BE2C (cell line): Measurements from ENCODE around the gene LAPTM5.

ENCODE experiments used
- DNase-seq: peaks from one replicate; pipeline ENCODE4 v3.0.0-alpha.2; 2020
- H3K27me3 ChIP-seq: fragments of 250-450 bp; sonication (Bioruptor Pico); 2 replicates; pipeline ENCODE4 v1.5.1; 2020; ENCODE audit warnings: mild to moderate bottlenecking
- H3K36me3 ChIP-seq: fragments of 250-450 bp; sonication (Bioruptor Pico); 2 replicates; pipeline ENCODE4 v1.5.1; 2020; ENCODE audit warnings: mild to moderate bottlenecking
- H3K4me1 ChIP-seq: fragments of 250-450 bp; sonication (Bioruptor Pico); 2 replicates; pipeline ENCODE4 v1.5.1; 2020
- H3K4me3 ChIP-seq: 2 replicates; pipeline ENCODE4 v1.5.1; 2011; ENCODE audit warnings: low read depth, low read length
- H3K9me3 ChIP-seq: fragments of 250-450 bp; sonication (Bioruptor Pico); 2 replicates; pipeline ENCODE4 v1.5.1; 2020
- TF ChIP-seq, protein P1 (sequence below): IDR thresholded peaks from 2 replicates; pipeline ENCODE4 v1.5.1; 2012; ENCODE audit warnings: mild to moderate bottlenecking, low read depth, low read length

Gene LAPTM5

DNA sequence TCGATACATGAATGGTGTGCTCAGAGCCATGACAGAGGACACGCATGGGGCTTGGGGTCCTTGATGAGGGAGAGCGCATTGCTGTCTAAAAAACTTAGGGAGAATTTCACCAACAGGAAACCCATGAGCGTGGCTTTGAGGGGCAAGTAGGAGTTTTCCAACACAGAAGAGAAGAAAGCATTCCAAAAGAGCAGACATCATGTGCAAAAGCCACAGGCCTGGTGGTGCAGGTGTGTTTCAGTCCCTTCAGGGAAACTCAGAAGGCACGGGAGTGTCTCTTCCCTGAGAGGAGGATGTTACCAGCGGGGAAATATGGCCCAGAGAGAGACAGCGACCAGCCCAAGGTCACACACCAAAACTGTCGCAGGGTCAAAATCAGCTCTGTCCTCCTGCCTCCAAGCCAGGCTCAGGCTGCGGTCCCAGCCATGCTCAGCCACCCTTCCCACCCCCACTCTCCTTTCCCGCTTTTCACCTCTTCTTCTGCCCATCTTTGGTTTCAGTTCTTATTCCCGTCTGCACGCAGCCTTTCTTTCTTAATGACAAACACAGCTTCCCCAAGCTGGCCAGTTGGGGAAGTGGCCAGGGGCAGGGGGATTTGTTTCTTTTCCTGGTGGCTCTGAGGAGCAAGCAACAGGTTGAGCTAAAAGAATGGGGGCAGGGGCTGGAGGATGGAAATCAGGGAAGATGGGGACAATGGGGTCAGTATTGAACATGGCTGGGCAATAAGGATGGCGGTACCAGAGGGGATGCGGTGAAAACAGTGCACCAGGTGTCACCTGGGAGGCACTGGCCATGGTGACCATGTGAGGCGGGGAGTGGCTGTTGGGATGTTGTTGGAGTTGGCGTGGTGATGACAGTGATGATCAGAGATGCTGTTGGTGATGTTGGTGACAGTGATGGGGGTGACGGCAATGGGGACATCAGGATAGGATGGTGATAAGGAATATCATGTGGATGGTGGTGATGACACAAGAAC is 10.3 kb downstream of the LAPTM5 start:
- no peak for DNase-seq
- TF ChIP-seq, protein P1, sequence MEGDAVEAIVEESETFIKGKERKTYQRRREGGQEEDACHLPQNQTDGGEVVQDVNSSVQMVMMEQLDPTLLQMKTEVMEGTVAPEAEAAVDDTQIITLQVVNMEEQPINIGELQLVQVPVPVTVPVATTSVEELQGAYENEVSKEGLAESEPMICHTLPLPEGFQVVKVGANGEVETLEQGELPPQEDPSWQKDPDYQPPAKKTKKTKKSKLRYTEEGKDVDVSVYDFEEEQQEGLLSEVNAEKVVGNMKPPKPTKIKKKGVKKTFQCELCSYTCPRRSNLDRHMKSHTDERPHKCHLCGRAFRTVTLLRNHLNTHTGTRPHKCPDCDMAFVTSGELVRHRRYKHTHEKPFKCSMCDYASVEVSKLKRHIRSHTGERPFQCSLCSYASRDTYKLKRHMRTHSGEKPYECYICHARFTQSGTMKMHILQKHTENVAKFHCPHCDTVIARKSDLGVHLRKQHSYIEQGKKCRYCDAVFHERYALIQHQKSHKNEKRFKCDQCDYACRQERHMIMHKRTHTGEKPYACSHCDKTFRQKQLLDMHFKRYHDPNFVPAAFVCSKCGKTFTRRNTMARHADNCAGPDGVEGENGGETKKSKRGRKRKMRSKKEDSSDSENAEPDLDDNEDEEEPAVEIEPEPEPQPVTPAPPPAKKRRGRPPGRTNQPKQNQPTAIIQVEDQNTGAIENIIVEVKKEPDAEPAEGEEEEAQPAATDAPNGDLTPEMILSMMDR = no peak
- no peaks in the 10 kb centered on the region for H3K9me3 ChIP-seq
- no peak overlapping the region for H3K4me3 ChIP-seq
- no peaks in the 10 kb centered on the region for H3K36me3 ChIP-seq
- no peaks in the 10 kb centered on the region for H3K27me3 ChIP-seq
- no peaks in the 10 kb centered on the region for H3K4me1 ChIP-seq

DNA sequence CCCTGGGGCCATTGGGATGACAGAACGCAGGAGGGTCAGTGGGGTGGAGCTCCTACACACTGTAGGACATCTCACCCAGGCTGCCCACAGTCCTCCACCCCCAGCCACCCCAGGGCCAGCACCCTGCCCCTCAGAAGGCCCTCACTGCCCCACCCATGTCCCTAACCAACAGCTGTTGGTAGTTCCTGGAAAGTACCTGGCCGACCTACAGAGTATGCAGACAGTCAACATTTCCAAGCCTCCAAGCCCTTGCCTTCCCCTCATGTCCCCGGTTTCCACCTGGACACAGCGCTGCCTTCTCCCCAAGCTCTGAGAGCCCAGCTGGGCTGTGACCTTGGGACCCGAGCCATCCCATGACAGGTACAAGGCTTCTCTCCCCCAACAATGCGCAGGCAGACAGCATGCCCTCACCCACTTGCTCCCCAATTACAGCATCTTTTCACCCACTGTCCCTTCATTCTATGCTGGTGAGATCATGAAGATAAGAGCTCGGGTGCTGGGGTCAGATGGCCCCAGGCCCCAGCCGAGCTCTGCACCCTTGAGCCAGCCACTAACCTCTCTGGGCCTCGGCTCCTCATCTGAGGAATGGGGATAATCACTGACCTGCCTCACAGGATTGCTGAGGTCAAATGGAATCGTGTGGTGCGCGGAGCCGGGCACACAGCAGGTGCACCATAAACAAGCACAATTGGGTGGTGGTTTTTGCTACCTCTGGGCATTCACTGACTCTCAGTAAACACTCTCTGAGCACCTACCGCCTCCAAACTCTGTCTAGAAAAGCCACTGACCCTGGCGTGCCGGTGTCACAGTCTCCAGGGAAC is 11.2 kb downstream of the LAPTM5 start:
- TF ChIP-seq, protein P1 = no peak
- H3K36me3 ChIP-seq = no peaks in the 10 kb centered on the region
- H3K4me1 ChIP-seq = no peaks in the 10 kb centered on the region
- no peaks in the 10 kb centered on the region for H3K27me3 ChIP-seq
- no peak overlapping the region for H3K4me3 ChIP-seq
- H3K9me3 ChIP-seq = no peaks in the 10 kb centered on the region
- no peak for DNase-seq

DNA sequence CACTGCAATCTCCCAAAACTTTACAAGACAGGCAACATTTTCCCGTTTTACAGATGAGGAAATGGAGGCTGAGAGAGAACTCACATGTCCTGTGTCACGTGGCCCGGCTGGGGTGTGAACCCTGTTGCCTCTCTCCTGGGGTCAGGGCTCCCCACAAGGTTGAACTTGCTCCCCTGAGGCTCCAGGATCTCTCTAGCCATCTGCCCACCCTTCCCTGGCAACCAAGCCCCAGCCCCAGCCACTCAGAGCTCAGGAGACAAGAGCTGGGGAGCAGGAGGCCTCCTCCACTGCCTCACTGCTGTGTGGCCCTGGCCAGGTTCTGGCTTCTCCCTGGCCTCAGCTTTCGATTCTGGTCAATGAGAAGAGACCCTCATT is 11.8 kb downstream of the LAPTM5 start:
- Histone ChIP-seq H3K4me3 (no peak overlapping the region), H3K9me3 (no peaks in the 10 kb centered on the region), H3K27me3 (no peaks in the 10 kb centered on the region), H3K4me1 (no peaks in the 10 kb centered on the region), H3K36me3 (no peaks in the 10 kb centered on the region)
- DNase-seq = no peak
- TF ChIP-seq, protein P1 = no peak

DNA sequence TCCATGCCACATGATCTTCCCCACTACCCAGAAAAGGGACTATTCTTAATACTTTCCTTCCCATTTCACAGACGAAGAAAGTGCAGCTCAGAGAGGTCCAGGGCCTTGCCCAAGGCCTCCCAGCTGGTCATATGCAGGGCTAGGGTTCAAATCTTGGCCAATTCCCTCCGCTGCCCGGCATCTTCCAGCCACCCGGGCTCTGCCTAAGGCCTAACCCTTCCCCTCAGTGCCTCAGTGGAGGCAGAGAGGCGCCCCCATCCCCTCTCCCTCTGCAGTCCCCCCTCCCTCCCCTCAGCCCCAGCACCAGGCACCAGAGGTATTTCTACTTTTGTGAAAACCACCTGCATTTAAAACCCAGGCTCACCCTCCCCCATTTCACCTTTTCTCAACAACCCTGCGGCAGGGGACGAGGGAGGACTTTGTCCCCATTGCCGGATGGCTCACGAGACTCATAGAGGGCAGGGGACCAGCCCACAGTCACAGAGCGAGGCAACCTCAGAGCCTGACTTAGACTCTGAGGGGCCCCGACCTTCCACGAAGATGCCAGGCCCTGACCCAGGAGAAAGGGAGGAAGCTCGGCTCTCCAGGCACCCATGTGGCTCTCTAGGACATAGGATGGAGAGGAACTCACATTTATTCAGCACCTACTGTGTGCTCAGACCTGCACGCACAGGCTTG is 12.3 kb downstream of the LAPTM5 start:
- Histone ChIP-seq H3K27me3 (no peaks in the 10 kb centered on the region), H3K36me3 (no peaks in the 10 kb centered on the region), H3K4me1 (no peaks in the 10 kb centered on the region), H3K4me3 (no peak overlapping the region), H3K9me3 (no peaks in the 10 kb centered on the region)
- TF ChIP-seq, protein P1 = no peak
- no peak for DNase-seq

DNA sequence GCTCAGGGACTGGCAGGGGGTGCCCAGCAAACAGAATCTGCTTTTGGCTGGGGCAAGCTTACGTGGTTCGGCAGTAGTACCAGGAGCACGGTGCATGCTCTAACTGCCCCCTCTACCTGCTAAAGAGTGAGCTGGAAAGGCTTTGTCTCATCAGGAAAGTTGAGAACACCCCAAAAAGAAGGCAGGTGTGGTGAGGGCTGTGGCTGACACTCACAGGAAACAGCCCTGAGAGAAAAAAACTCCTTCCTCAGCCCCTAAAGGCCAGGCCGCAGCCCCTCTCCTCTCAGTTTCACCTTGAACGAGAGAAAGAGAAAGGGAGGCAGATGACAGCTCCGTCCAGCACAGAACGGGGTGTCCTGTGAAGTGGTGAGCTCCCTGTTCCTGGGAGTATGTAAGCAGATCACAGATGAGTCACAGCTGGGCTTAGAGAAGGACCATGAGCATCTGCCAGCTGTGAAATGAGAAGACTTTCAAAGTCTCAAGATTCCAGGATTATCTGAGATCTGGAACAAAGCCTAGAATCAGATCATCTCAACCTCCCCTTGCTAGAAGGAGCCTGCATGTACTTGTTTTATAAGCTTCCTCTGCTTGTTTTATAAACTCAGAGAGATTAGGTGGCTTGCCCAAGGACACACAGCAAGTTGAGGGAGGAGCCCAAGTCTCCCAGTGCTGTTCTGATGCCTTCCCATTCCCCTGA is 13.4 kb downstream of the LAPTM5 start:
- Histone ChIP-seq H3K4me1 (no peaks in the 10 kb centered on the region), H3K9me3 (no peaks in the 10 kb centered on the region), H3K4me3 (no peak overlapping the region), H3K27me3 (no peaks in the 10 kb centered on the region), H3K36me3 (no peaks in the 10 kb centered on the region)
- TF ChIP-seq, protein P1 = no peak
- no peak for DNase-seq
